ENCODE data around the gene ANAPC10.

- TF ChIP-seq MAX (IDR thresholded peaks at IDR 0.05; ENCODE audit: low read depth) (no peak), CTCF (IDR thresholded peaks at IDR 0.05) (no peak), USF1 (IDR thresholded peaks at IDR 0.05; ENCODE audit: borderline replicate concordance, low read depth) (no peak), TEAD4 (IDR thresholded peaks at IDR 0.05; ENCODE audit: borderline replicate concordance, insufficient read depth) (no peak), IRF3 (IDR thresholded peaks at IDR 0.05; ENCODE audit: low read depth, low read length) (no peak)
These were observed 113.8 kb downstream of the ANAPC10 start for GRCh38 chr4:144984241-144984640.

Data from SK-N-SH (cell line).